22Rv1 (cell line): ENCODE data around the gene ELP4.

Experiments used
- H3K27ac ChIP-seq: fragments of 450-650 bp; 2 replicates; pipeline ENCODE4 v1.5.1; 2017
- ZFX ChIP-seq: fragments of 450-650 bp; IDR thresholded peaks from 2 replicates; pipeline ENCODE4 v1.6.1; 2017; ENCODE audit warnings: antibody characterized with exemption, borderline replicate concordance
- TF ChIP-seq, protein P1 (sequence below): fragments of 450-650 bp; IDR thresholded peaks from 2 replicates; pipeline ENCODE4 v1.5.1; 2017; ENCODE audit warnings: mild to moderate bottlenecking

Gene ELP4

DNA sequence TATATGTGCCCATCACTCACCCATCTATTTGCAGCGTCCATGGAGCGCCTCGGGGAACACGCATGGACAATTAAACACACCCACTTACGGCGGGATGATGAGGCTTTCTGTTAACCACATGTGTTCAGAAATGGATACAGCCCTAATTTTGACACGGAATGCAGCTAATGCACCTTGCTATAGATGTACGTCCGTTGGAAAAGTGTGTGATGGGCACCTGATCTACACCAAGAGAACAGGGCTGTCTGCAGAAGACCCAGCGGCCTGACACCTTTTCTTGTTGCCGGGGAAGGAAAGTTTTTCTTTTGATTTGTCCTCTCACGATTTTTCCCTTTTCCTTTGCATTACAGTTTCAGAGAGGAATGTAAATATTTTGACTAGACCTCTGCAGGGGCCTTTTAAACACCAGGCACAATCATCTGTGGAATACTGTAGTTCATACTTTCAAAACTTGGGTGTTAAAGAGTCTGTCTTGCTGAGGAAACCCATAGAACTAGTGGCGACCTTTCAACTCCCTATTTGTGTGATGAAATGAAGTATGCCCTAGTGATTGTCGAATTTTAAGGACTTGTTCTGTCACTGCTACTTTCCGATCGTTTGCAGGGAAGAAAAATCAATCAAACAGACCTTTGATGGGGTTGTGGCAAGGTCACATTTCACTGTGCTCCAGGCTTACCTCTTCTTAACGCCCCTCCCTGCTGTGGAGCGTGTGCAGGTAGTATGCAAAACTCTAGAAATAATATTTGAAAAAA, 318.1 kb downstream of the ELP4 start:
- no peak overlapping the region for H3K27ac ChIP-seq
- TF ChIP-seq, protein P1, sequence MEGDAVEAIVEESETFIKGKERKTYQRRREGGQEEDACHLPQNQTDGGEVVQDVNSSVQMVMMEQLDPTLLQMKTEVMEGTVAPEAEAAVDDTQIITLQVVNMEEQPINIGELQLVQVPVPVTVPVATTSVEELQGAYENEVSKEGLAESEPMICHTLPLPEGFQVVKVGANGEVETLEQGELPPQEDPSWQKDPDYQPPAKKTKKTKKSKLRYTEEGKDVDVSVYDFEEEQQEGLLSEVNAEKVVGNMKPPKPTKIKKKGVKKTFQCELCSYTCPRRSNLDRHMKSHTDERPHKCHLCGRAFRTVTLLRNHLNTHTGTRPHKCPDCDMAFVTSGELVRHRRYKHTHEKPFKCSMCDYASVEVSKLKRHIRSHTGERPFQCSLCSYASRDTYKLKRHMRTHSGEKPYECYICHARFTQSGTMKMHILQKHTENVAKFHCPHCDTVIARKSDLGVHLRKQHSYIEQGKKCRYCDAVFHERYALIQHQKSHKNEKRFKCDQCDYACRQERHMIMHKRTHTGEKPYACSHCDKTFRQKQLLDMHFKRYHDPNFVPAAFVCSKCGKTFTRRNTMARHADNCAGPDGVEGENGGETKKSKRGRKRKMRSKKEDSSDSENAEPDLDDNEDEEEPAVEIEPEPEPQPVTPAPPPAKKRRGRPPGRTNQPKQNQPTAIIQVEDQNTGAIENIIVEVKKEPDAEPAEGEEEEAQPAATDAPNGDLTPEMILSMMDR = no peak
- no peak for TF ChIP-seq ZFX

DNA sequence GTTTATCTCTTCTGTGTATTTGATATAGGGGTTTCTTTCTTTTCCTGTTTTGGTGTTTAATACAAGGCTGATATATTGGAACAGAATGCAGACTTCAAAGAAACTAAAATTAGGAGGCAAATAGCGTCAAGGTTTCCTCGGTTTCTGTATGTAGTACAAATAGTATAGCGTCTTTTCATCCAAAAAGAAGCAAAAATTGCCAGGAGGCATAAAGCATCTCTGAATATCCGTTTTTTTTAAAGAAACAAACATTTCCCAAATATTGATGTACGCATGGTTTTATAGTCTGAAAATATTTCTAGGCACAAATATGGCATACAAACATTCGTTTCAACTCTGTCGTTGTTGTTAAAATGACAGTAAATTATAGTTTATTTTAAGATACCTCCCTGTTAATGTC, 318.6 kb downstream of the ELP4 start:
- H3K27ac ChIP-seq = no peak overlapping the region
- TF ChIP-seq ZFX = no peak
- TF ChIP-seq, protein P1 = no peak

DNA sequence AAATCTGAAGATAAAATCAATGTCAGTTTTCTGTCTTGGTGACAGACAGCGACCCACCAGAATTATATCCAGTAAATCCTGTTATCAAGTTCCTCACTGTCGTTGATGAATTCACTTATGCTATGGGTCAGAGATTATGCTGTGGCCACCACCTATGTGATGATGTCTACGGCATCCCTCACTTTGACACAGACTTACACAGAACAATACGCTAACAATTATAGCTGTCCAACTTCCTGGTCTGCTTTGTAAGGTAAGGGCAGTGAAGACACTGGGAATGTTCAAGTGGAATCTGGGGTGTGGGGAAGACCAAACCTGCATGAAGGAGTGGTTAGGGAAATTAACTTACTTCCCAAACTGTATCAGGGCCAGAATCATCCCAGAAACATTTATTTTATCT, 320.8 kb downstream of the ELP4 start:
- TF ChIP-seq, protein P1 = no peak
- no peak for TF ChIP-seq ZFX
- no peak overlapping the region for H3K27ac ChIP-seq

DNA sequence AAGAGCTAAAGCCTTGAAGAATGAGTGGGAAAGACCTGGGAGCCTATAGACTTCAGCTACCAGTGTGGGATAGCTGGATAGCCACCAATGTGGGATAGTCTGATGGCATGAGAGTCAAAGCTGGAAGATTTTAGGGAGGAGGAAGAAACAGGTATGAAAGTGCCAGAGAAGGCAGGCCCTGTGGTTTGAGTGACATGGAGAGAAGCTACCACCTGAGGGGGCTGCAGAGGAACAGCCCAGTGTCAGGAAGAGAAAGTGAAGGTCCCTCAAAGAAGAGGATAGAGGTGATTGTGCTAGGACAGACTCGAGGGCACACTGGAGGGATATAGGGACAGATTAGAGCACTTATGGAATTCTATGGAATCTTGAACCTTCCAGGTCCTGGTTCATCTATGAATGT, 324.7 kb downstream of the ELP4 start:
- no peak overlapping the region for H3K27ac ChIP-seq
- TF ChIP-seq, protein P1 = no peak
- no peak for TF ChIP-seq ZFX
